Measurements from ENCODE around the gene ABCC1. TPM values are rescaled to one million over a fixed set of nuclear protein-coding genes. Genes with fewer than 3 reads are reported as not detected.

The ABCC1 gene
- total and polyA plus RNA-seq, 12 donors: 12.4 to 38.8 (median 28.0) TPM

- no peaks in the 10 kb centered on the region for H3K9me3 ChIP-seq (replicated peaks in 1 of 3)
- H3K4me3 ChIP-seq: no peak overlapping the region
- H3K36me3 ChIP-seq (replicated peaks in 1 of 2): peaks cover 0 to 33% of the 10 kb centered on the region in 2 donors
- no peaks in the 10 kb centered on the region for H3K4me1 ChIP-seq (replicated peaks in 1 of 2)
- no peak for TF ChIP-seq POLR2A (IDR thresholded peaks at IDR 0.05)
- no peak for TF ChIP-seq CTCF (IDR thresholded peaks at IDR 0.05)
- H3K27me3 ChIP-seq: no peaks in the 10 kb centered on the region
- intact Hi-C loops (cut with DNase I): loop anchor here in 1 of 2 donors (5.0 kb wide), 1 partner anchor 369 kb away; no protein-coding TSS in a partner anchor
- 94 to 98% (median 96%) methylated on average over 11 to 15 of the region's 15 CpGs for WGBS, 4 donors
- DNase-seq: no peak
- H3K27ac ChIP-seq: no peak overlapping the region
Measured at GRCh38 chr16:16131659-16132058, 182.2 kb downstream of the ABCC1 start.

GRCh38 chr16:16133943-16134604, 184.7 kb downstream of the ABCC1 start:
- no peak overlapping the region for H3K27ac ChIP-seq

DNA sequence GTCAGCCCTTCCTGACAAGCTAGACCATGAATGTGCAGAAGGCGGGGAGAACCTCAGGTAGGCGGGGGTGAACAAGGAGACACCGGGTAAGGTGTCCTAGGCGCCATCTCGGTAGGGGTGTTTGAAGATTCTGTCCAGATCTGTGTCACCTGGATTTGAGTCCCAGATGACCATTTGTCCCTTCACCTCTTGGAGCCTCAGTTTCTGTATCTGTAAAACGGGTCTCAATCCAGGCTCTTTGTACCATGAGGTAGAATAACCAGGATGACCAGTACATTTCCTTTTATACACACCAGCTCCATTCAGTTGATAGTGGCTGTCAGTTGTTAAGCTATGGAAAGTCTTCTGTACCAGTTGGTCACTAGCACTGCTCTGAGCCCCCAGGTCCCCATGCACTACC, 187.2 kb downstream of the ABCC1 start:
- 94 to 98% (median 95%) methylated on average over 6 of the region's 6 CpGs for WGBS, 4 donors
- Histone ChIP-seq H3K27me3 (no peaks in the 10 kb centered on the region), H3K27ac (no peak overlapping the region), H3K9me3 (replicated peaks in 1 of 3) (no peaks in the 10 kb centered on the region), H3K4me1 (replicated peaks in 1 of 2) (no peaks in the 10 kb centered on the region), H3K36me3 (replicated peaks in 1 of 2) (peaks cover 0 to 72% of the 10 kb centered on the region in 2 donors), H3K4me3 (no peak overlapping the region)
- intact Hi-C loops (cut with DNase I): no loop called here
- TF ChIP-seq POLR2A (IDR thresholded peaks at IDR 0.05) (no peak), CTCF (IDR thresholded peaks at IDR 0.05) (no peak)
- DNase-seq: no peak

More at GRCh38 chr16:16133943-16134604, 184.7 kb downstream of the ABCC1 start:
- Histone ChIP-seq H3K27me3 (no peaks in the 10 kb centered on the region), H3K4me3 (no peak overlapping the region), H3K4me1 (replicated peaks in 1 of 2) (no peaks in the 10 kb centered on the region), H3K36me3 (replicated peaks in 1 of 2) (peaks cover 0 to 51% of the 10 kb centered on the region in 2 donors), H3K9me3 (replicated peaks in 1 of 3) (no peaks in the 10 kb centered on the region)
- intact Hi-C loops (cut with DNase I): loop anchor here in 1 of 2 donors (5.0 kb wide), 1 partner anchor 372 kb away; no protein-coding TSS in a partner anchor
- 91 to 94% (median 93%) methylated on average over 21 of the region's 21 CpGs for WGBS, 4 donors
- TF ChIP-seq CTCF (IDR thresholded peaks at IDR 0.05) (no peak), POLR2A (IDR thresholded peaks at IDR 0.05) (no peak)
- DNase-seq: no peak

GRCh38 chr16:16137110-16137509, 187.7 kb downstream of the ABCC1 start:
- Histone ChIP-seq H3K27ac (no peak overlapping the region), H3K27me3 (no peaks in the 10 kb centered on the region), H3K9me3 (replicated peaks in 1 of 3) (no peaks in the 10 kb centered on the region), H3K4me1 (replicated peaks in 1 of 2) (peaks cover 0 to 2% of the 10 kb centered on the region in 2 donors), H3K4me3 (no peak overlapping the region), H3K36me3 (replicated peaks in 1 of 2) (peaks cover 0 to 78% of the 10 kb centered on the region in 2 donors)
- intact Hi-C loops (cut with DNase I): no loop called here
- TF ChIP-seq CTCF (IDR thresholded peaks at IDR 0.05): no peak
- no peak for TF ChIP-seq POLR2A (IDR thresholded peaks at IDR 0.05)
- DNase-seq: no peak
- WGBS, 4 donors: 81 to 84% (median 83%) methylated on average over 7 to 8 of the region's 8 CpGs

All from adrenal gland (tissue), 12 donors.